GM18517 (cell line): ENCODE measurements around the gene GALM.
"Not testable (repeated sequence)": the region's sequence is repeated elsewhere in the genome, so short reads cannot be mapped to it uniquely, and the experiment has no call there.

ENCODE experiments used
- ATAC-seq: cut with Tn5 transposase; IDR thresholded peaks from one replicate; pipeline ENCODE4 v1.9.1; 2021; ENCODE audit warnings: mild to moderate bottlenecking, moderate library complexity; ENCODE audit not compliant: unreplicated experiment

GALM gene

GRCh38 chr2:38755891-38756290 is 90.0 kb downstream of the GALM start:
- ATAC-seq = not testable (repeated sequence)

GRCh38 chr2:38763228-38763627 is 97.3 kb downstream of the GALM start:
- no peak for ATAC-seq

GRCh38 chr2:38763728-38764127 is 97.8 kb downstream of the GALM start:
- ATAC-seq = no peak

GRCh38 chr2:38765149-38765548 is 99.2 kb downstream of the GALM start:
- ATAC-seq = no peak

GRCh38 chr2:38765551-38765950 is 99.6 kb downstream of the GALM start:
- no peak for ATAC-seq

- ATAC-seq = no peak
These were observed 105.7 kb downstream of the GALM start for GRCh38 chr2:38771632-38772031.

GRCh38 chr2:38775097-38775920 is 109.4 kb downstream of the GALM start:
- no peak for ATAC-seq

- ATAC-seq = no peak
These were observed 110.0 kb downstream of the GALM start for GRCh38 chr2:38775921-38776225.

- no peak for ATAC-seq
These were observed 110.6 kb downstream of the GALM start for GRCh38 chr2:38776531-38776930.

GRCh38 chr2:38778687-38779082 is 112.8 kb downstream of the GALM start:
- ATAC-seq = no peak

- no peak for ATAC-seq
These were observed 117.7 kb downstream of the GALM start for GRCh38 chr2:38783586-38783985.
